Muscle layer of duodenum (tissue), 2 donors: Measurements from ENCODE around the gene KIF16B.
"Not testable (repeated sequence)": the region's sequence is repeated elsewhere in the genome, so short reads cannot be mapped to it uniquely, and the experiment has no call there.

Source experiments
- H3K27ac ChIP-seq: one replicate; pipeline ENCODE4 v1.7.0; 2013; ENCODE audit warnings: mild to moderate bottlenecking, low read length
- H3K27me3 ChIP-seq: one replicate; pipeline ENCODE4 v1.7.0; 2013; ENCODE audit warnings: low read depth, mild to moderate bottlenecking, control low read depth, low read length
- H3K36me3 ChIP-seq, 2 donors: one replicate each; pipeline ENCODE4 v1.7.0; 2013; ENCODE audit warnings: low read length in 2 of 2, control low read depth in 1 of 2, mild to moderate bottlenecking in 1 of 2; ENCODE audit not compliant: insufficient read depth in 2 of 2, control insufficient read depth in 1 of 2
- H3K4me1 ChIP-seq, 2 donors: one replicate each; pipeline ENCODE4 v1.7.0; 2013; ENCODE audit warnings: low read length in 2 of 2, mild to moderate bottlenecking in 2 of 2, control low read depth in 1 of 2, moderate library complexity in 1 of 2; ENCODE audit not compliant: insufficient read depth in 2 of 2, control insufficient read depth in 1 of 2
- H3K4me3 ChIP-seq, 2 donors: one replicate each; pipeline ENCODE4 v1.7.0; 2013; ENCODE audit warnings: low read length in 2 of 2, low read depth in 1 of 2, mild to moderate bottlenecking in 1 of 2
- H3K9me3 ChIP-seq, 2 donors: one replicate each; pipeline ENCODE4 v1.7.0; 2013; ENCODE audit warnings: low read length in 2 of 2, control low read depth in 1 of 2, mild to moderate bottlenecking in 1 of 2; ENCODE audit not compliant: control insufficient read depth in 1 of 2
- donor health status: healthy.

The KIF16B gene

DNA sequence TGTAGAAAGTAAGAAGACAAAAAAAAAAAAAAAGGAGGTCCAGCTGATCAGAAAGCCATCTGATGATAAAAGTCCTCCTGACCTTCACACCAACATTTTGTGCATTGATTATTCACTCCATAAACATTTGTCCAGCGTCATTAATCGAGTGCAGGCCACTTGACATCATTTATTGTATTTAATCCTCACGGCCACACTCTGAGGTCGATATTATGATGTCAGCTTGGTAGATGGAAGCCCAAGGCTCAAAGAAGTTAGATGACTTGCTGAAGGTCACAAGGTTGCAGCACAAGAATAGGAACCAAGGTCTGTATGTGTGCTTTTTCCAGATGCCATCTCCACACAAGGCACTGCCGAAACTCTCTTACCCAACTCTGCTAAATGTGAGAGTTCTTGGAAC is 328.4 kb downstream of the KIF16B start:
- Histone ChIP-seq H3K27me3 (no peaks in the 10 kb centered on the region), H3K4me1 (no peaks in the 10 kb centered on the region), H3K36me3 (no peaks in the 10 kb centered on the region), H3K27ac (no peak overlapping the region), H3K4me3 (no peak overlapping the region), H3K9me3 (peaks cover 0 to 6% of the 10 kb centered on the region in 2 donors)

DNA sequence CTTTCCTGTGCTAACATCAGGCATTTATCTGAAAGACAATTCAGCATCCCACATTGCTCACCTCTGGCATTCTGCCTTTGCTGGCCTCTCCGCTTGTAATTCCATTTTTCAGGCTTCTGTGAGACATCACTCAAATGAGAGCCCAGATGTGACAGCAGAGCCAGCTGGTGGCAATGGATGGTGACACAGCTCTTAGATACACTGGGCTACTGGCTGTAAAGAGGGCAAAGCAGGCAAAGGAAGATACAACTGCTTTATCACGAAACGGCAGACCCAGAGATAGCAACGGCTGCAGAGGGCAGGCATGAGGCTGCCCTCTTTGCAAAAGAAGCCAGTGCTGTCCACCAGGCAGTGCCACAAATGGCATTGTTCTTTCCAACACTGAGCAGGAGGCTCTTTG is 329.8 kb downstream of the KIF16B start:
- Histone ChIP-seq H3K9me3 (peaks cover 0 to 18% of the 10 kb centered on the region in 2 donors), H3K27ac (no peak overlapping the region), H3K4me3 (no peak overlapping the region), H3K4me1 (no peaks in the 10 kb centered on the region), H3K36me3 (no peaks in the 10 kb centered on the region), H3K27me3 (no peaks in the 10 kb centered on the region)

DNA sequence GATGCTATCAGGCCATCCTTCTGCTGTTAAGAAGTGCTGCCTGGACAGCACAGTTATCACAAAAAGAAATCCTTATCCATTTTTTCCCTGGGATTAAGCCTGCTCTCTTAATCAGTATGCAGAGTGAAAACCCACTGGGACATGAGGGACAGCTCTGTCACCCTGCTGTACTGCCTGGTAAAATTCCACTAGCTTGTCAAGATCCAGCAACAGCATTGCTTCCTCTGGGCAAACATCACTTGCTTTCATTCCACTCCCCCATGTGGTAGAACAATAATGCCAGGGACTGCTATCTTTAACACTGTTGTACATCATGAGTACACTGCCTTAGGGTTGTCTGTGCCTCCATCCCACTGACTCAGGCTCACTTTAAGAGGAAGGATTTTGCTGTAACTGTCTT is 331.3 kb downstream of the KIF16B start:
- peaks cover 0 to 30% of the 10 kb centered on the region in 2 donors for H3K9me3 ChIP-seq
- no peaks in the 10 kb centered on the region for H3K36me3 ChIP-seq
- H3K4me3 ChIP-seq = no peak overlapping the region
- H3K27ac ChIP-seq = no peak overlapping the region
- H3K4me1 ChIP-seq = no peaks in the 10 kb centered on the region
- H3K27me3 ChIP-seq = no peaks in the 10 kb centered on the region

DNA sequence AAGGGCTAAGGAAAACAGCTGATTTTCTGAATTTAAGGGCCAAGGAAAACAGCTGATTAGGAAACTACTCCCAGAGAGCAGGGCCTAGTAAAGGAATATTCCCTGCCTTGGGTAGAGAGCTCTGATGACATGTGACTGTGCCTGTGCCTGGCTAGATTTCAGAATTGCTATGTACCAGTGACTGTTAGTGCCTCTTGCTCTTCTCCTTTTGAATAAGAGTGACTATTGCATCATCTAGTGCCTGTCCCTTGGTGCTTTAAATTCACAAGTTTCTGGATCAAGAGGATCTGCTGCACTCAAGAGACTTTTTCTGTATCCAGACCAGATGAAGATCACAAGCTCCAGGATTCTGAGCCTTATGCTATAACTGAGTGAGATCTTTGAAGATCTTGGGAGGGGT is 332.9 kb downstream of the KIF16B start:
- peaks cover 0 to 30% of the 10 kb centered on the region in 2 donors for H3K9me3 ChIP-seq
- H3K4me1 ChIP-seq = no peaks in the 10 kb centered on the region
- no peaks in the 10 kb centered on the region for H3K36me3 ChIP-seq
- no peaks in the 10 kb centered on the region for H3K27me3 ChIP-seq
- no peak overlapping the region for H3K4me3 ChIP-seq
- H3K27ac ChIP-seq = no peak overlapping the region

DNA sequence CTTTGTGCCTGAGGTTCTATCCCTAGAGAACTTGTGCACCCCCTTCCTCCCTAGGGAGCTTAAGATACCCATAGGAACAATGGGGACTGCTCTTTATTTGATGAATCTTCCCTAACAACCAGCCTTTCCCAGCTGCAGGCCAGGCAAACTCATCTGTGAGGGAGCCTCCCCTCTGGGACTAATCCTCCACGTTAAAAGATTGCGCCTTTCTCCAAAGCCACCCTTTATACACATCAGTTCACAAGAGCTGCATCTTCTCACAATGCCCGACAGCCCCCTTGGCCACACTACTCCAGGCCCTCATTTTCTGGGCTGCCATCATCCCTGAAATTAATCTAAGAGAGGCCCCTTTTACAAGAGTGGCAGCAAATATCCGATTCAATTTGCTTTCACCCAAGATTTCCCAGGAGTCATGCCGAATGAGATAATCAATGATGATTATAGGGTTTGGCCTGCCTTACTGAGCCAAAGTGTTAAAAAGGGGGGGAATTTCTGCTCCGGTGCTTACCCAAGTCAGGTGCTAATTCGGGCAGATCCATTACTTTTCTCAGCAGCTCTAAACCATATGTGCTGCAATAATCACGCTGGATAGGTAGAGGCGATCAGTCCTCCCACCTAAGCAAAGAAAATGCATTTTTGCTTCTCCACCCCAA is 336.5 kb downstream of the KIF16B start:
- H3K27ac ChIP-seq = no peak overlapping the region
- no peaks in the 10 kb centered on the region for H3K36me3 ChIP-seq
- H3K4me1 ChIP-seq = no peaks in the 10 kb centered on the region
- peaks cover 0 to 30% of the 10 kb centered on the region in 2 donors for H3K9me3 ChIP-seq
- H3K4me3 ChIP-seq = no peak overlapping the region
- H3K27me3 ChIP-seq = no peaks in the 10 kb centered on the region

DNA sequence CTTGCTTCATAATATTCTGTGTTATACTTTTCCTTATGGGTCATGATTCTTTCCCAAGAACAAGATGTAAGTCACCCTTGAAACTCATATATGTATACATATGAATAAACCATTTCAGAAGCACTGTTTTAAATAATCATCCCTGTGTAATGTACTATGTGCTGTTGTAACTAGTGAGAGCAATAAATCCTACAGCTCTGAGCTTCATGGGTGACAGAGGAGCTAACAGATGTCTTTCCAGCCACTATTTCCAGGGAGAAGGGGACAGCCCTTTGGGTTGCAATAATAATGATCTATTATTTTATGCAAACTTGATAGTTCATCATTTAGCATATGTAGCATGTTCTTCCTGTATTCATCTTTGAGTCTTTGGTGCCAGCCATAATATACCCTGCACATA is 342.8 kb downstream of the KIF16B start:
- no peak overlapping the region for H3K27ac ChIP-seq
- no peaks in the 10 kb centered on the region for H3K9me3 ChIP-seq
- no peak overlapping the region for H3K4me3 ChIP-seq
- H3K4me1 ChIP-seq = no peaks in the 10 kb centered on the region
- no peaks in the 10 kb centered on the region for H3K36me3 ChIP-seq
- H3K27me3 ChIP-seq = no peaks in the 10 kb centered on the region

DNA sequence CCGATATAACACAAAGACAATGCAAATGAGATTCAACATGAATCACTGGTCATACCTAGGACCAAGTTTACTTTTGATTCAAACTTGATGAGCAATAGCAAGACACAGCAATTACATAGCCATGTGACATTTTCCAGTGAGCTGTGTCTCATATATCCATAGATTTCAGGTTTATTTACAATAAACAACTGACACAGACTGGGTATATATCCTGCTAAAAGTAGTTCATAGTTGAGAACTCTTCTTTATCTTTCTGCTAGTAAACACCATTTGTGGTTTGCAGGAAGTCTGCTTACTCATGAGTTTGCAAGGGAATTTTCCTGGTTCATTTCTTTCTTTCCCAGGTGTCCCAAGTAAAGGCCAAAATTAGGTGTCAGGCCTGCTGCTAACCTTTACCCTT is 343.4 kb downstream of the KIF16B start:
- H3K9me3 ChIP-seq = no peaks in the 10 kb centered on the region
- no peak overlapping the region for H3K27ac ChIP-seq
- no peaks in the 10 kb centered on the region for H3K27me3 ChIP-seq
- no peak overlapping the region for H3K4me3 ChIP-seq
- H3K4me1 ChIP-seq = no peaks in the 10 kb centered on the region
- no peaks in the 10 kb centered on the region for H3K36me3 ChIP-seq

DNA sequence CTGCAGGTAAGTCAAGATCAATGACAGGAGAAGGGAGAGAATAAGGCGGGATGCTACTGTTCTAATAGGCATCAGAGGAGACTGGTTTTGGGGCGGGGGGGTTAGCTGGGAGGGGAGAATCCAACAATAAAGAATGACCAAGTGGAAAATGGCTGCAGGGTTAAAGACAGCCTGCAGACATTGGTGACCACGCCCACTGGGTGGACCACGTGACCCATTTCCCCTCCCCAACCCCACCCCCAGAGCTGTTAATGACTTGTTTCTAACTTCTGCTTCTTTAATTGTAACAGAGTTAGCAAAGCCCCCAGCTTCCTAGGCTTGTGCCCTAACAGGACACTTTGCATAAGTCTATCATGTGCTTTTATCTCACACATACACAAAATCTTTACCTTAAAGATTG is 344.5 kb downstream of the KIF16B start:
- Histone ChIP-seq H3K4me3 (no peak overlapping the region), H3K27ac (no peak overlapping the region), H3K4me1 (no peaks in the 10 kb centered on the region), H3K27me3 (no peaks in the 10 kb centered on the region), H3K36me3 (no peaks in the 10 kb centered on the region), H3K9me3 (no peaks in the 10 kb centered on the region)

DNA sequence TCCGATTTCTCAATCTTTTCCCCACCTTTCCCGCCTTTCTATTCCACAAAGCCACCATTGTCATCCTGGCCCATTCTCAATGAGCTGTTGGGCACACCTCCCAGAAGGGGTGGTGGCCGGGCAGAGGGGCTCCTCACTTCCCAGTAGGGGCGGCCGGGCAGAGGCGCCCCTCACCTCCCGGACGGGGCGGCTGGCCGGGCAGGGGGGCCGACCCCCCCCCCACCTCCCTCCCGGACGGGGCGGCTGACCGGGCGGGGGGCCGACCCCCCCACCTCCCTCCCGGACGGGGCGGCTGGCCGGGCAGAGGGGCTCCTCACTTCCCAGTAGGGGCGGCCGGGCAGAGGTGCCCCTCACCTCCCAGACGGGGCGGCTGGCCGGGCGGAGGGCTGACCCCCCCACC is 346.3 kb downstream of the KIF16B start:
- not testable (repeated sequence) for H3K4me3 ChIP-seq, H3K27me3 ChIP-seq, H3K4me1 ChIP-seq, H3K36me3 ChIP-seq, H3K27ac ChIP-seq, H3K9me3 ChIP-seq

DNA sequence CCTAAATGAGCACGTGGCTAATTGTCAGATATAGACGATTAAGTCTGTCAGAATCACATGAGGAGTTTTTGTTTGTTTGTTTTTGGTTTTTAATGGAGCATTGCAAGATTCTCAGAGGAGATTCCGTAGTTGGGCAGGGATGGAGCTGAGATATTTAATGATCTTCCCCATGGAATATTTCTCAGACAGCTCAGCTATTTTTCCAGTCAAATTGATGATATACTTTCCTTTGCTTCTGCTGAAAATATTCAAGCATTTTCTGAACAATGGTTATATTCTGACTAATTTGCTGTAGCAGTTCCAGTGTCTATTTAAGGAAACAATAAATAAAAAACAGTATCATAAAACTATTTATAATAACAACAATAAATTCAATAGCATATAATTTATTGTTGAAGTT is 348.4 kb downstream of the KIF16B start:
- Histone ChIP-seq H3K27ac (no peak overlapping the region), H3K27me3 (no peaks in the 10 kb centered on the region), H3K36me3 (no peaks in the 10 kb centered on the region), H3K4me3 (no peak overlapping the region), H3K9me3 (peaks cover 0 to 4% of the 10 kb centered on the region in 2 donors), H3K4me1 (no peaks in the 10 kb centered on the region)

DNA sequence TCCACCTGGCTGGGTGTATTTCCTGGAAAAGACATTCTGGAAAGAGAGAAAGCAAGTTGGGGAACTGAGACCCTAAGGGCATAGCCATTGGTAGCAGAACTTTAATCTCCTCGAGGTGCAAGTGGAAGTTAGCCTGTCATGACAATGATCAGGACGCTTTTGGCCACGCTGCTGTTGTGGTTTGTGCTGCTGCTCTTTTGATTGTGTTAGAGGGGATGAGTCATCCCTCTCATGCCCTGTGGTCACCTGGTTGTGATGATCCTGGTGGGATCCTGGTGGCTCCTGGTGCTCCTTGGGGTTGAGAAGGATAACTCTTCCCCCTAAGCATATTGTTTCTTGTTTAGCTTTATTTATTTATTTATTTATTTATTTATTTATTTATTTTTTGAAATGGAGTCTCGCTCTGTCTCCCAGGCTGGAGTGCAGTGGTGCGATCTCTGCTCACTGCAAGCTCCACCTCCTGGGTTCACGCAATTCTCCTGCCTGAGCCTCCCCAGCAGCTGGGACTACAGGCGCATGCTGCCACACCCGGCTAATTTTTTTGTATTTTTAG is 350.3 kb downstream of the KIF16B start:
- H3K27me3 ChIP-seq = no peaks in the 10 kb centered on the region

More for the DNA sequence above, 350.3 kb downstream of the KIF16B start:
- H3K9me3 ChIP-seq = peaks cover 0 to 4% of the 10 kb centered on the region in 2 donors
- H3K36me3 ChIP-seq = no peaks in the 10 kb centered on the region
- no peaks in the 10 kb centered on the region for H3K4me1 ChIP-seq
- no peak overlapping the region for H3K4me3 ChIP-seq
- no peak overlapping the region for H3K27ac ChIP-seq
